Neural crest cell (in vitro differentiated cells): ENCODE measurements around the gene ZNF362. TPM values are rescaled to one million over a fixed set of nuclear protein-coding genes. Genes with fewer than 3 reads are reported as not detected.

Source experiments
- DNase-seq: peaks from one replicate; pipeline ENCODE4 v3.0.0; 2021; ENCODE audit warnings: low read depth, mixed read lengths, low spot score
- H3K27ac Mint-ChIP-seq: one replicate; pipeline ENCODE4 v1.8.0; 2021; ENCODE audit warnings: mild to moderate bottlenecking, mixed read lengths; ENCODE audit not compliant: unreplicated experiment
- H3K27me3 Mint-ChIP-seq: 2 replicates; pipeline ENCODE4 v1.8.0; 2021; ENCODE audit warnings: low read depth, mild to moderate bottlenecking, mixed read lengths
- H3K36me3 Mint-ChIP-seq: 2 replicates; pipeline ENCODE4 v1.8.0; 2021; ENCODE audit warnings: low read depth, mild to moderate bottlenecking, mixed read lengths
- H3K4me1 Mint-ChIP-seq: 2 replicates; pipeline ENCODE4 v1.8.0; 2021; ENCODE audit warnings: mixed read lengths
- H3K4me3 Mint-ChIP-seq: one replicate; pipeline ENCODE4 v1.8.0; 2021; ENCODE audit warnings: mild to moderate bottlenecking, mixed read lengths
- H3K9me3 Mint-ChIP-seq: 2 replicates; pipeline ENCODE4 v1.8.0; 2021; ENCODE audit warnings: mixed read lengths
- CTCF ChIP-seq: fragments of 200-600 bp; sonication (generic); conservative IDR thresholded peaks from 2 replicates; pipeline ENCODE4 v1.5.0; 2021; ENCODE audit warnings: antibody characterized with exemption, mild to moderate bottlenecking
- total RNA-seq: library from RNA; stranded (reverse); gene quantifications from 2 replicates; pipeline ENCODE4 v1.2.1, GENCODE V29; 2021

The ZNF362 gene
- total RNA-seq, 1 donor from 2014 or later: 56.3 TPM

- peaks cover 28% of the 10 kb centered on the region for H3K36me3 Mint-ChIP-seq
- DNase-seq: no peak
- H3K4me1 Mint-ChIP-seq: peaks cover 41% of the 10 kb centered on the region
- no peak for TF ChIP-seq CTCF
- no peaks in the 10 kb centered on the region for H3K27me3 Mint-ChIP-seq
- H3K4me3 Mint-ChIP-seq: no peak overlapping the region
- H3K27ac Mint-ChIP-seq: peak overlapping the region; percentile 68
- no peaks in the 10 kb centered on the region for H3K9me3 Mint-ChIP-seq
Observed at GRCh38 chr1:33332357-33332789, 76.1 kb downstream of the ZNF362 start.

- no peaks in the 10 kb centered on the region for H3K27me3 Mint-ChIP-seq
- no peak for DNase-seq
- peak overlapping the region; percentile 68 for H3K27ac Mint-ChIP-seq
- TF ChIP-seq CTCF: no peak
- H3K36me3 Mint-ChIP-seq: peaks cover 28% of the 10 kb centered on the region
- no peaks in the 10 kb centered on the region for H3K9me3 Mint-ChIP-seq
- peaks cover 46% of the 10 kb centered on the region for H3K4me1 Mint-ChIP-seq
- H3K4me3 Mint-ChIP-seq: no peak overlapping the region
Observed at GRCh38 chr1:33332881-33333280, 76.6 kb downstream of the ZNF362 start.

GRCh38 chr1:33334081-33334552 is 77.8 kb downstream of the ZNF362 start:
- no peaks in the 10 kb centered on the region for H3K9me3 Mint-ChIP-seq
- peak overlapping the region; percentile 38 for H3K4me3 Mint-ChIP-seq
- no peak for DNase-seq
- TF ChIP-seq CTCF: no peak
- H3K27ac Mint-ChIP-seq: peak overlapping the region; percentile 54
- H3K4me1 Mint-ChIP-seq: peaks cover 59% of the 10 kb centered on the region
- peaks cover 21% of the 10 kb centered on the region for H3K36me3 Mint-ChIP-seq
- H3K27me3 Mint-ChIP-seq: no peaks in the 10 kb centered on the region

- TF ChIP-seq CTCF: no peak
- no peak for DNase-seq
- peak overlapping the region; percentile 20 for H3K4me3 Mint-ChIP-seq
- peaks cover 68% of the 10 kb centered on the region for H3K4me1 Mint-ChIP-seq
- H3K27ac Mint-ChIP-seq: peak overlapping the region; percentile 96
- H3K27me3 Mint-ChIP-seq: no peaks in the 10 kb centered on the region
- peaks cover 14% of the 10 kb centered on the region for H3K36me3 Mint-ChIP-seq
- H3K9me3 Mint-ChIP-seq: no peaks in the 10 kb centered on the region
Observed at GRCh38 chr1:33335020-33335419, 78.7 kb downstream of the ZNF362 start.

- no peaks in the 10 kb centered on the region for H3K9me3 Mint-ChIP-seq
- DNase-seq: no peak
Observed at GRCh38 chr1:33336580-33336979, 80.3 kb downstream of the ZNF362 start.

More at GRCh38 chr1:33336580-33336979, 80.3 kb downstream of the ZNF362 start:
- Mint-ChIP-seq H3K27ac (no peak overlapping the region), H3K36me3 (peaks cover 12% of the 10 kb centered on the region), H3K4me1 (peaks cover 83% of the 10 kb centered on the region), H3K27me3 (no peaks in the 10 kb centered on the region), H3K4me3 (peak overlapping the region; percentile 11)
- no peak for TF ChIP-seq CTCF
